GM21367 (cell line): Measurements from ENCODE around the gene DNAH14.
"Not testable (repeated sequence)": the region's sequence is repeated elsewhere in the genome, so short reads cannot be mapped to it uniquely, and the experiment has no call there.

ENCODE experiments used
- ATAC-seq: cut with Tn5 transposase; IDR thresholded peaks from one replicate; pipeline ENCODE4 v1.9.1; 2021; ENCODE audit not compliant: unreplicated experiment

Gene DNAH14

DNA sequence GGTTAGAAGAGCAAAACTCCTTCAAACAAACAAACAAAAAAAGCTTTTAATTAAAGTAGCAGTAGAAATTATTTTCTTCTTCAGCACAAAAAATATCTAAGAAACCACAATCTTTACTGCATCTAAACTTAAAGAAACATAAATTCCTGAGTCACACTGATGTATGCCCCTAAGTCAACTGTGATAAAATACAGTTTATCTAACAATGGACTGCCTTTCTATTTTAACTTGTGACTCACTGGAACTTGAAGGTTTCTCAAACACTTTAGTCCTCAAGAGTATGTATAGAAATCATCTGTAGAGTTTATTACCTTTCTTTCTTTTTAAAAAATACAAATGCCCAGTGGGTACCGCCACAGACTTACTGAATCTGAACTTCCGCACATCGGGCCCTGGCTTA is 412.2 kb downstream of the DNAH14 start:
- ATAC-seq: no peak

DNA sequence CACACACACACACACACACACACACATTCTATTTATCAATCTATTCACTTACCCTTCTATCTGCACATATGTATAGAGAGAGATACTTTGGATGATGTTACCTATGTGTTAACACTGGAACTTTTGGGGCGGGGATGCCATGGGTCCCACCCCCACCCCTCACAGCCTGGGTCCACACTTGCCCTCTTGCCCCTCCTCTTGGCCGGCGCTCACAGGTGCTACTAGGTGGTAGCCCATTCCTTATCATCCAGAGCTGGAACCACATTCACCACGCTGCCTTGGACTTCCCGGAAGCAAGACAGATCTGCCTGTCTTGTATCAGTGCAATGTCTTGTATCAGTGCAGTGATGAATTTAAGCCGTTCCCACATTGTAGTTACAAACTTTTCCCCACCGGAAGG is 413.2 kb downstream of the DNAH14 start:
- no peak for ATAC-seq

DNA sequence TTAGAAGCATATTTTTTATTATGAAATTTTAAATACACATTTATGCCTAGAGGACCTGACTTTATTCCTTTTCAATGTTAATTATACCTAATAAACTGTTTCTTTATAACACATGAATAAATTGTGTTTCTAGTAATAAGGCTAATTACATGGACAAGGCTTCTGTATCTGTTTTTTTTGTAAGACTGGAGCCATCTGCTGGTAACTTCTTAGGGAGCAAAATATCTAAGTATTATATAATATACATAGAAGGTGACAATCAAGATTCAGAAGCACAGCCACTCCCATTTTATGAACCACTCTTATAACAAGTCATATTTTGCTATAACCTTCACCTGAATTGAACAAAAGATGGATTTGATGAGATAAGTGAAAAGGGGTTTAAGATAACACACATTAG is 414.1 kb downstream of the DNAH14 start:
- no peak for ATAC-seq

DNA sequence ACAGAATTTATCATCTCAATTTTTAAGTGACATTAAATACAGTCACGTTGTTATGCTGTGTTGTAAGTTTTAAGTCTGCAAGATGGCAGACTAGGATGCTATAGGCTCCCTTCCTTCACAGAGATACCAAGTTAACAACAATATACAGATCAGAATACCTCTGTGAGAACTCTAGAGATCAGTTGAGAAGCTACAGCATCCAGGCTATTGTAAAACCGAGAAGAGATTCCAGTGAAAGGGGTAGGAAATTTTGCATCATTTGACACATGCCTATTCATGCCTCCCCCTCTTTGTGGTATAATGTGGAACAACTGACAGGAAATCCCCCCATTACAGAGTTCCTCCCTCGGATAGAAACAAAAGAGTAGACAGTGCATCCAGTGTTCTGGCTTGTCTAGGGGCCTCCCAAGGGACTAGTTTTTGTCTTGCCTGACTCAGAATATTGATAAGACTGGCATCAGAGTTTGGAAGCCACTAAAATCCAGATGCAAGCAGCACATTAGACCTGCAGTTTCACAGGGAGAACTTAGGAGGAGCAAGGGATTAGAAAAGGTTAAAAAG is 417.7 kb downstream of the DNAH14 start:
- no peak for ATAC-seq

DNA sequence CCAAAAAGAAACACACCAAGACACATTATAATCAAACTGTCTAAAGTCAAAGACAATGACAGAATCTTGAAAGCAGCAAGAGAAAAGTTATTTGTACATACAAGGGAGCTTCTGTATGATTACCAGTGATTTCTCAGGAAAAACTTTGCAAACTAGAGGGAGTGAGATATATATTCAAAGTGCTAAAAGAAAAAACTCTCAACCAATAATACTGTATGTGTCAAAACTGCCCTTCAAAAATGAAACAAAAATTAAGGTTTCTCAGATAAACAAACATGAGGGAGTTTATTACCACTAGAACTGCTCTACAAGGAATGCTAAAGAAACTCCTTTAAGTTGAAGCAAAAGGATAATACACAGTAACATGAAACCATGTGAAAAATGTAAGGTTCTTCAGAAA is 418.9 kb downstream of the DNAH14 start:
- ATAC-seq: no peak

DNA sequence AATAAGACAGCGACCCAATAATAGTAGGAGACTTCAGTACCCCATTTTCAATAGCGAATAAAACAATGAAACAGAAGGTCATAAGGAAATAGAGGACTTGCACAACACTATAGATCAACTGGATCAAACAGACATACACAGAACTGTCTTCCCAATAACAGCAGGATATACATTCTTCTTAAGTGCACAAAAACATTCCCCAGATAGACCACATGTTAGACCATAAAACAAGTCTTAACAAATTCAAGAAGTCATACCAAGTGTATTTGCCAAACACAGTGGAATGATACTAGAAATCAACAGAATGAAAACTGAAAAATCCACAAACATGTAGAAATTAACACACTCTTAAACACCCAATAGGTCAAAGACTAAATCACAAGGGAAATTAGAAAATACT is 420.4 kb downstream of the DNAH14 start:
- no peak for ATAC-seq

DNA sequence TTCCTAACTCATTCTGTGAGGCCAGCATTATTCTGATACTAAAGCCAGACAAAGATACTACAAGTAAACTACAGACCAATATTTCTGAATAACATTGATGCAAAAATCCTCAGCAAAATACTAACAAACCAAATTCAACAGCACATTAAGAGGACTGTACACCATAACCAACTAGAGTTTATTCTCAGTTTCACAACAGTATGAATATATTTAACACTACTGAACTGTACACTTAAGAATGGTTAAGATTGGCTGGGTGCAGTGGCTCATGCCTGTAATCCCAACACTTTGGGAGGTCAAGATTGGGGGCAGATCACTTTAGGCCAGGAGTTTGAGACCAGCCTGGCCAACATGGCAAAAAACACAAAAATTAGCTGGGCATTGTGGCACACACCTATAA is 421.4 kb downstream of the DNAH14 start:
- no peak for ATAC-seq

DNA sequence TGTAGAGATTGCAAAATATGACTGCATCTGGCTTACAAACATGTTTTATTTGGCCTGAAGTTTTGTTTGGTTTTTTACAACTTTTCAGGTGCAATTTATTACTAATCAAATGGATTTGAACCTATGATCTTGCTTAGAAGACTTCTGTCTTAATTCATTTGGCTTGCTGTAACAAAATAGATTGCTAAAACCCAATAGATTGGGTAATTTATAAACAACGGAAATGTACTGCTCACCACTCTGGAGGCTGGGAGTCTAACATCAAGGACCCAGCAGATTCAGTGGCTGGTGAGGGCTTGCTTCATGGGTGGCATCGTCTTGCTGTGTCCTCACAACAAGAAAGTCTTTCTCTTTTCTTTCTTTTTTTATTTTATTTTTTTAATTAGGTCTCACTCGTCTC is 425.4 kb downstream of the DNAH14 start:
- ATAC-seq: no peak

DNA sequence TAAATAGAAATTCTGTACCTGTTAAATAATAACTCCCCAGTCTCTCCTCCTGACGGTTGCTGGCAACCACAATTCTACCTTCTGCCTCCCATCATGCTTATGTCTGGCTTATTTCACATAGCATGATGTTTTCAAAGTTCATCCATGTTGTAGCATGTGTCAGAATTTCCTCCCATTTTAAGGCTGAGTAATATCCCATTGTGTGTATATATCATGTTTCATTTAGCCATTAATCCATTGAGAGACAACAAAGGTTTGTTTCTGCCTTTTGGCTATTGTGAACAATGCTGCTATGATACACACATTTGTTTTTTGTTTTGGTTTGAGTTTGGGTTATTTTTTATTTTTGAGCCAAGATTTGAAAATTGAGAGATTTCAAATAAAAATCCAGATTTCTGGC is 426.4 kb downstream of the DNAH14 start:
- ATAC-seq: no peak

DNA sequence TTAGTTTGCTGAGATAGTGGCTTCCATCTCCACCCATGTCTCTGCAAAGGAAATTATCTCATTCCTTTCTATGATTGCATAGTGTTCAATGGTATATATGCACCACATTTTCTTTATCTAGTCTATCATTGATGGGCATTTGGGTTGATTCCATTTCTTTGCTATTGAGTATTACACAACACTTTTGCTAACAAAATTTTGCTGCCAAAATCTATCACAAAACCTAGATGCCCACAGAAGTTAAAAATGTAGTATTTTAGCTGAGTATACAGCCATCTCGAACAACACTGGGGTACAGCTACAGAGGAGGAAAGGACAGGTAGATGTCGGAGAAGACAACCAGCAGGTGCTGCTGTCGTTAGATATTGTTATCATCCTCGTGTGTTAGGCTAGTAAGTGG is 430.6 kb downstream of the DNAH14 start:
- ATAC-seq: no peak

DNA sequence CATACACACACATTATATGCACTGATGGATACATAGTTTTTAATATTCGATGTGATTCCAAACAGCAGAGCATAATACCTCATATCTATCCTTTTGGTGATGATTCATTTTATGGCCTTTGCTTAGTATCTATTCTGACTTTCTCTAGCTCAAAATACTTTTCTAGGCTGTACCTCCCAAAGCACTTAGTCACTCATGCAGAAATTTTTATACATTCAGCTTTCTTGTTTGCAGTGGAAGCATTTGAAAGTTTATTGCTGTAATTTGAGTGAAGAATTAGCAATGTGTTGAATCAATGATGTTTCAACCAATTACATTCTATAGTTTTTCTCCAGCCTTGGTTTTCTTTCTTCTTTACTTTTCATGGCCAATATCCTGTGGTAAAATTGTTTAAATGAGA is 431.7 kb downstream of the DNAH14 start:
- no peak for ATAC-seq

DNA sequence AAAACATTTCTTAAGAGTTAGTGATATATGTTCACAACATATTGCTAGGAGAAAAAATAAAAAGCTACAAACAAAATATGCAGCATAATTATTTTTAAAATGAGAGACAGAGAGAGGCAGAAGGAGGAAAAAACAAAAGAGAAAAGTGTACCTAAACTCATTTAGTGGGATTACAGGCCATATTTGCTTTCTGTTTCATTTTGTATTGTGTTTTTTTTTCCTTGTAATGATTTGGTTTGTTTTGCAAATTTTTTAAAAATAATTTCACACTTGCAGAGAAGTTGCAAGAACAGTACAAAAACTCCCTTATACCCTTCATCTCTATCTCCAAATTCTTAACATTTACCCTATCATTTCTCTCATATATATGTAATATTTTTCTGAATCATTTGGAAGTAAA is 433.3 kb downstream of the DNAH14 start:
- ATAC-seq: no peak

DNA sequence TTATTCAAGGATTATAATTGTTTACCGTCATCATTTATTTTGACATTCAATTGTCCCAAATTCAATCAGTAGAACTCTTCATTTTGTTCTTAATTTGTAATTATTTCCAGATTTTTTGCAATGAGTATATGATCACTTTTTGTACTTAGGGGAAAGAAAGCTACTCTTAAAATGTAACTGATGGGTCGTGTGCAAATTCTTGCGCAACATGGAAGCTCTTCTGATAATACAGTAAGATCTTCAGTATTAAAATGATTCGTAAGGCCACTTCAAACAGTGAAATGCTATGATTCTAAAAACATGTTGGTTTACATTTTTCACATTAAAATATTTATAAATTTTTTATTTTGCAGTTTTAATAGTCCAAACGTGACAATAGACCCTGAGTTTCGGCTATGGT is 435.0 kb downstream of the DNAH14 start:
- no peak for ATAC-seq

DNA sequence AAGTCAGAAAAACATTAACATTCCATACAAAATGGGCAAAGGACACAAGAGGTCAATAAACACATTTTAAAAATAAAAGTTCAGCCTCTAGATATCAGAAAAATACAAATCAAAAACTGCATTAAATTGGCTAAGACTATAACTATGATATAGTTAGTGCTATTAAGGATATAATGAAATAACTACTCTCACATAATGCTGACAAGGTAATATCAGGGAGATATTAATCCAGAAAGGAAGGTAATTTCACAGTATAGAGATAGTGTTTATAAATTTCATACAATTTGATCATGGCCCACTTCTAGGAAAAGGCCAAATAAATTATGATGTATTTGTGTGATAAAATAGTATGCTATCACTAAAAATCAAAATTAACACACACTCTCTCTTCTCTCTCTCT is 436.5 kb downstream of the DNAH14 start:
- ATAC-seq: no peak

DNA sequence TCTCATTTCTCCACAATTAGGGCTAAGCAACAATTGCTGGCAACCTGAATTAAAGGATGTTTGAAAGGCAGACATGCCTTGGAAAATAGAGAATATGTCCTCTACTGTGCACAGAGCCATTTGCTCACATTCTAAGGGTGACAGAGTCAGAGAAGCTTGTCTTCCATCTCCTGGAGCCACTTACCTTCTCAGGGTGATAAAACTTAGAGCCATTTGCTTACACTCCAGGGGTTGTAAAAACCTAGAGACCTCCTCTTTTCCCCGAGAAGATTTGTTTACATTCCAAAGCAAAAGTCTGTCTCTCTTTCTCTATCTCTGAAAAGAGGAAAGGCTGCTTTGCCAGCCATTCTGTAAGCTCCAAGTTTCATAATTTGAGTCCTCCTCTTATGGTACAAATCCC is 437.1 kb downstream of the DNAH14 start:
- no peak for ATAC-seq

DNA sequence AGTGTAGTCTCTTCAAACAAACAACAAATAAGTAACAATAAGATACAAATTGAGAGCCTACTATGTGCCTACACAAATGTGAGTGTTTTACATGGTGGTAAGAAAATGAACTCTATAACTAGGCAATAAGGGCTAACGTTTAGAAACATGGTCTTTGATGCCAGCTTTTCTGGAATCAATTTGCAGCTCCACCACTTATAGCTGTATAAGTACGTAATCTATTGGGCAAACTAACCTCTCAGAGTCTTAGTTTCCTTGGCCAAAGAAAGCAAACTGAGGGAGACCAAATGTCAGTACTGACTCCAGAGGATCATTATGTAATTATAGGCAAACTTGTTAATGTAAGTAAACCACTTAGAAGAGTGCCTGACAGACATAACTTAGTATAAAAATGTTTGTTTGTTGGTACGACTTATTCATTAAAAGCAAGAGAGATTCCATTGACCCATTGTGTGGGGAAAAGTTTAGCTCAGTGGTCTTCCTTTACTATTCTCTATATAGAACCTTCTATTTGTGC is 438.6 kb downstream of the DNAH14 start:
- no peak for ATAC-seq

DNA sequence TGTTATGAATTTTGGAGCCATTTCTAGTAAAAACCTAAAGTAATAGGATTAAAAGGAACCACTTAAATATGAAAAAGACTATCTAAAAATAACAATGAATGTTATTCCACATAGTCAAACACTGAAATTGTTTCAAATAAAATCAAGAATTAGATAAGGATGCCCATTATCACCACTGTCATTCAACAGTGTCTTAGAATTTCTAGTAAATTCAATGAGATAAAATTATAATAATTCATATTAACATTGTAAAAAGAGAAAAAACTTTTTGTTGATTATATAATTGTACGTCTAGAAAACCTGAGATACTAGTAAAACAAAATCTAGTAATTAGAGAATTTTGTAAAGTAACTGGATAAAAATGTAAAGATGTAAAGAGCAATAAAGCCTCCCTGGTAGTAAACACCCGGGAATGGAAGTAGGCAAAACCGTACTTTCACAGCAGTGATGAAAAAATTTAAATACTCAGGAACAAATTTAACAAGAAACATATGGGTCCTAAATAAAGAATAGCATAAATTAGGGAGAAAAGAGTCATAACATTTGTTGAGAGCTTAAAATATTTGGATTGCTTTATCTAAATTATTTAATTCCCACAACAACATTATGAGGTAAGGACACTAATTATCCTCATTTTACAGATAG is 442.0 kb downstream of the DNAH14 start:
- no peak for ATAC-seq

DNA sequence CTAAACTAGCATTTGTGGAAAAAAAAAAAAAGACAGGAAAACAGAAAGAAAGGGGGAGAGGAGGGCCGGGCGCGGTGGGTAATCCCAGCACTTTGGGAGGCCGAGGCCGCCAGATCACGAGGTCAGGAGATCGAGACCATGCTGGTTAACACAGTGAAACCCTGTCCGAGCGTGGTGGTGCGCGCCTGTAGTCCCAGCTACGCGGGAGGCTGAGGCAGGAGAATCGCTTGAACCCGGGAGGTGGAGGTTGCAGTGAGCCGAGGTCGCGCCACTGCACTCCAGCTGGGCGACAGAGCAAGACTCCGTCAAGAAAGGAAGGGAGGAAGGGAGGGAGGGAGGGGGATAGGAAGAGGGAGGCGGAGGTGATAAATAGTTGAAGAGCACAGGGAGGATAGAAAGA is 443.7 kb downstream of the DNAH14 start:
- no peak for ATAC-seq

DNA sequence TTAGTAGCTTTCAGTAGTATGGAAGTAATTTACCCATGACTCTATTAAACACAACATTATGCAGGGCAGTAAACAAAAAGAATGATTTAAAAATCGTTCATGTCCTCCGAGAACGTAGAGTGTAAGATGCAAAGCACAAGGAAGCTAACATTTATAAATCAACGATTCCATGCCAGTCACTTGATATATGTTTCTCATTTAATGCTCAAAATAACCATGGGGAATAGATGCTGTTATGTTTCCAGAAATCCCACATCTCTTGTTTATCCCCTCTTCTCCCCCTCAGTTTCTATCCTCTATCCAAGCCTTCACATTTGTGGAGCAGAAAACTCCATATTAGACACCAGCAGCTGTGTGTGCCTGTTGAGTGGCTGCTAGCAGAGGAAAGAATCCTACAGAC is 445.5 kb downstream of the DNAH14 start:
- no peak for ATAC-seq

DNA sequence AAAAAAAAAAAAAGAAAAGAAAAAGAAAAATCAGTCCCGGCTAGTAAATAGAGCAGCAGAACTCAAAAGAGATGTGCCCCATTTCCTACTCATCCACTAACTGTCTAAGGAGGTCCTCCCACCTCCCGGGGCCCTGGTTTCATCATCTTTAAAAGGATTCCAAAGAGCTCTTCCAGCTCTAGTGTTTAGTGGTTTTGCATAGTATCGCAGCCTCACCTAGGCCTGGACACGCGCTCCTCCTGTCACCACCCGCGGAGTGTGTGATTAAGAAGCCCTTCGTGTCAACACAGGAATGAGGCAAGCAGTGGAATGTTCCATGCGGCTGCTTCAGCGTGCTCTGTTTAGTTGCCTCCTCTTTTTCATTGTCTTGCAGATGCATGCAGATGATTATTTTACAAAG is 449.4 kb downstream of the DNAH14 start:
- no peak for ATAC-seq

DNA sequence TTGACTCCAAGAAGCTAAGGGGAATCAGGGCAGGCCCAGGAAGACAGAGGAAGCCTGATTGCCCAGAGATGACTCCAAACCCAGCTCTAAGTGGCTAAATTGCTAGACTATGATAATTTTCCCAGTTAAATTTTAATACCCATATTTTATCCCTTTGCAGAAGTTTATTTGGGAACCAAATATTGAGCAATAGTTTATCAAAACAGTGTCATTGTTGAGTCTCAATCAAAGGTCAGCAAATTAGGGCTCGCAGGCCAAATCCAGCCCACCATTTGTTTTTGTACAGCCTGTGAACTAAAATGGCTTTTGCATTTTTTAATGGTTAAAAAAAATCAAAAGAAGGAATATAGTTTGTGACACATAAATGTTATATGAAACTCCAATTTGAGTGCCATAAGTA is 451.2 kb downstream of the DNAH14 start:
- ATAC-seq: no peak

DNA sequence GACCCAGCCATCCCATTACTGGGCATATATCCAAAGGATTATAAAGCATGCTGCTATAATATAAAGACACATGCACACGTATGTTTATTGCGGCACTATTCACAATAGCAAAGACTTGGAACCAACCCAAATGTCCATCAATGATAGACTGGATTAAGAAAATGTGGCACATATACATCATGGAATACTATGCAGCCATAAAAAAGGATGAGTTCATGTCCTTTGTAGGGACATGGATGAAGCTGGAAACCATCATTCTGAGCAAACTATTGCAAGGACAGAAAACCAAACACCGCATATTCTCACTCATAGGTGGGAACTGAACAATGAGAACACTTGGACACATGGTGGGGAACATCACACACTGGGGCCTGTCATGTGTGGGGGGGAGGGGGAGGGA is 457.4 kb downstream of the DNAH14 start:
- ATAC-seq: not testable (repeated sequence)

DNA sequence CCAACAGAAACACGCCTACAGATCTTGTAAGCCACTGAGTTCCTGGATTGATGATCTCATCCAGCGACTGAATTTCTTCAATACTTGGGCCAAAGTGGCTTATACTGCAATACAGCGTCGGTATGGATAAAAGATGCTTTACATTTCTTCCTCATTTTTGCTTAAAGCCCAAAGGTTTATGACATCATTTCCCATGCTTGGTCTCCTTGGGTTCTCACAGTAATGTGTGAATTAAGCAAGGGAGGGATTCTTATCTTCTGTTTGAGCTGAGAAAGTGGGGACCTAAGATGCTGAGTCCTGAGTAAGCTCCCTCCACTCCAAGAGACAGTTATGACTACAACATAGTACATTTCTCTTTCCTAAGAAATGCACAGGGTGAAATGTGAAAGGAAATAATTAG is 458.9 kb downstream of the DNAH14 start:
- no peak for ATAC-seq
